WTC11 (cell line): Measurements from ENCODE around the gene TMEM38B. TPM values are rescaled to one million over a fixed set of nuclear protein-coding genes. Genes with fewer than 3 reads are reported as not detected.

Experiments
- ATAC-seq: fragments of 200-7000 bp; cut with Tn5 transposase; 2 replicates; pipeline ENCODE4 v1.10.0; 2021; ENCODE audit warnings: mild to moderate bottlenecking, moderate library complexity
- CTCF ChIA-PET: fragments of 300-600 bp; sonication (Branson Sonifier 250); formaldehyde crosslinking; loops from one replicate; lab custom pipeline; 2021; ENCODE audit warnings: antibody characterized with exemption; lab: Charles Lee
- POLR2A ChIA-PET: fragments of 350-600 bp; sonication (Branson Sonifier 250); formaldehyde crosslinking; loops from one replicate; lab custom pipeline; 2021; ENCODE audit warnings: antibody characterized with exemption; lab: Charles Lee
- DNase-seq: peaks from one replicate; pipeline ENCODE4 v3.0.0; 2021; ENCODE audit warnings: low spot score
- H3K27ac Mint-ChIP-seq: 2 replicates; pipeline ENCODE4 v1.8.0; 2021; ENCODE audit warnings: mixed read lengths
- H3K27me3 Mint-ChIP-seq: 2 replicates; pipeline ENCODE4 v1.8.0; 2021; ENCODE audit warnings: low read depth, mild to moderate bottlenecking, moderate library complexity, mixed read lengths
- H3K36me3 Mint-ChIP-seq: 2 replicates; pipeline ENCODE4 v1.8.0; 2021; ENCODE audit warnings: mixed read lengths
- H3K4me1 Mint-ChIP-seq: 2 replicates; pipeline ENCODE4 v1.8.0; 2022; ENCODE audit warnings: mixed read lengths
- H3K4me3 Mint-ChIP-seq: 2 replicates; pipeline ENCODE4 v1.8.0; 2021; ENCODE audit warnings: mild to moderate bottlenecking, moderate library complexity, mixed read lengths
- H3K9me3 Mint-ChIP-seq: 2 replicates; pipeline ENCODE4 v1.8.0; 2021; ENCODE audit warnings: mixed read lengths
- ATF1 ChIP-seq: sonication (generic); formaldehyde crosslinking; IDR thresholded peaks from 2 replicates; pipeline ENCODE4 v1.8.1; 2023; ENCODE audit warnings: mild to moderate bottlenecking, moderate library complexity, missing genetic modification reagents
- ELF4 ChIP-seq: sonication (generic); formaldehyde crosslinking; IDR thresholded peaks from 2 replicates; pipeline ENCODE4 v1.8.1; 2022; ENCODE audit warnings: low read depth, mild to moderate bottlenecking, moderate library complexity, missing genetic modification reagents
- ETV6 ChIP-seq: sonication (generic); formaldehyde crosslinking; IDR thresholded peaks from 2 replicates; pipeline ENCODE4 v1.8.1; 2022; ENCODE audit warnings: mild to moderate bottlenecking, missing genetic modification reagents
- JAZF1 ChIP-seq: fragments of 250-450 bp; sonication (Bioruptor Pico); IDR thresholded peaks from 2 replicates; pipeline ENCODE4 v1.9.0; 2021; ENCODE audit warnings: moderate library complexity, mild to moderate bottlenecking, inconsistent platforms
- JUN ChIP-seq: sonication (generic); formaldehyde crosslinking; IDR thresholded peaks from 2 replicates; pipeline ENCODE4 v1.8.0; 2023; ENCODE audit warnings: mild to moderate bottlenecking, missing genetic modification reagents
- KAT7 ChIP-seq: sonication (generic); formaldehyde crosslinking; IDR thresholded peaks from 2 replicates; pipeline ENCODE4 v1.8.1; 2023; ENCODE audit warnings: missing genetic modification reagents, mild to moderate bottlenecking, borderline replicate concordance
- PRRX2 ChIP-seq: fragments of 250-450 bp; sonication (Bioruptor Pico); IDR thresholded peaks from 2 replicates; pipeline ENCODE4 v1.8.0; 2021; ENCODE audit warnings: mild to moderate bottlenecking
- TCF7 ChIP-seq: sonication (generic); formaldehyde crosslinking; IDR thresholded peaks from 2 replicates; pipeline ENCODE4 v1.8.0; 2022; ENCODE audit warnings: mild to moderate bottlenecking, low read depth, missing genetic modification reagents, moderate library complexity
- TEAD4 ChIP-seq: sonication (generic); formaldehyde crosslinking; IDR thresholded peaks from 2 replicates; pipeline ENCODE4 v1.8.0; 2022; ENCODE audit warnings: mild to moderate bottlenecking, missing genetic modification reagents
- TP53 ChIP-seq: sonication (generic); formaldehyde crosslinking; IDR thresholded peaks from 2 replicates; pipeline ENCODE4 v1.8.1; 2023; ENCODE audit warnings: mild to moderate bottlenecking, missing genetic modification reagents
- ZNF138 ChIP-seq: sonication (generic); formaldehyde crosslinking; conservative IDR thresholded peaks from 2 replicates; pipeline ENCODE4 v1.8.1; 2022; ENCODE audit warnings: mild to moderate bottlenecking, moderate library complexity, missing genetic modification reagents
- total RNA-seq: library from RNA; stranded (reverse); gene quantifications from 3 replicates; pipeline ENCODE4 v1.2.3, GENCODE V29; 2021
- TF ChIP-seq, protein P1 (sequence below): sonication (generic); formaldehyde crosslinking; IDR thresholded peaks from 2 replicates; pipeline ENCODE4 v1.8.1; 2023; ENCODE audit warnings: mild to moderate bottlenecking, moderate library complexity, missing genetic modification reagents
- TF ChIP-seq, protein P2 (sequence below): sonication (generic); formaldehyde crosslinking; IDR thresholded peaks from 2 replicates; pipeline ENCODE4 v1.8.0; 2022; ENCODE audit warnings: mild to moderate bottlenecking, missing genetic modification reagents
- TF ChIP-seq, protein P3 (sequence below): fragments of 250-450 bp; sonication (Bioruptor Pico); conservative IDR thresholded peaks from 2 replicates; pipeline ENCODE4 v1.9.0; 2021; ENCODE audit warnings: mild to moderate bottlenecking
- TF ChIP-seq, protein P4 (sequence below): fragments of 200-600 bp; IDR thresholded peaks from 2 replicates; pipeline ENCODE4 v1.8.0; 2022; ENCODE audit warnings: antibody characterized with exemption
- TF ChIP-seq, protein P5 (sequence below): sonication (generic); formaldehyde crosslinking; IDR thresholded peaks from 2 replicates; pipeline ENCODE4 v1.8.1; 2023; ENCODE audit warnings: mild to moderate bottlenecking, missing genetic modification reagents, moderate library complexity
- TF ChIP-seq, protein P6 (sequence below): sonication (generic); formaldehyde crosslinking; conservative IDR thresholded peaks from 2 replicates; pipeline ENCODE4 v1.8.1; 2023; ENCODE audit warnings: mild to moderate bottlenecking, low read depth, missing genetic modification reagents, moderate library complexity
- TF ChIP-seq, protein P7 (sequence below): sonication (generic); formaldehyde crosslinking; IDR thresholded peaks from 2 replicates; pipeline ENCODE4 v1.8.0; 2023; ENCODE audit warnings: mild to moderate bottlenecking, missing genetic modification reagents

Gene TMEM38B
- total RNA-seq, 1 experiment from 2014 or later: 15.7 TPM

DNA sequence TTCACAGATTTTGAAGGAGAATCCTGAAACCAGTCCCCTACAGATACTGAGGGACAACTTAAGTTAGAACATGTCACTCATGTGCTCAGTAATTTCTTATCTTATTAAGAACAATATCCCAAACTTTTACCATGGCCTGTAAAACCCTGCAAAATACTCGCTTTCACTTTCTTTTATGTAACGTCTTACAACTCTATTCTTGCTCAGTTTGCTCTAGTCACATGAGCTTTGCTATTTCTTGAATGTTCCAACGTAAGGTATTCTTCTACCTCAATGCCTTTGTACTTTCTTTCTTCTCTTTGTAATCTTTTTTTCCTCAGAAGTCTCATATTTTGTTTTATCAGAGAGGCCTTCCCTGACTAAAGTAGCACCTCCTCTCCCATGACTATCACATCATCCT, 14.1 kb downstream of the TMEM38B start:
- CTCF ChIA-PET: no interaction called here

DNA sequence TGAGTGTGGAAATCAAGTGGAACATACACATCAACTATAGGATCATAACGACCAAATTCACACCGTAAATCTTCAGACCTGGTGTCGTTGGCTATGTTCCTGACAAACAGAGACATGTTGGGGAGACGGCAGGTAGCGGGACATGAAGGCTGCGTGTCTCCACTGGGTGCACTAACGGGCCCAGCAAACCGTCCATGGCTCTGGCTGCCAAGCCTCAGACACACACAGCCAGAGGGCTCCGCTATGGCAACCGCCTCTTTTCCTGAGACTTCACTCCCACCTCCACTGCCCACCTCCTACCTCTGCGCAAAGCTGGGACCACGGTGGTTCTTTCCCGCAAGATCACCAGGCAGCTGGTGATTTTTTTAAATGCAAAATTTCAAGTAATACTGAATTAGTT, 16.3 kb downstream of the TMEM38B start:
- H3K4me1 Mint-ChIP-seq: no peaks in the 10 kb centered on the region
- H3K4me3 Mint-ChIP-seq: no peak overlapping the region
- DNase-seq: no peak
- POLR2A ChIA-PET: no interaction called here
- no peaks in the 10 kb centered on the region for H3K27me3 Mint-ChIP-seq
- no peak overlapping the region for H3K27ac Mint-ChIP-seq
- H3K9me3 Mint-ChIP-seq: no peaks in the 10 kb centered on the region
- TF ChIP-seq PRRX2 (CRISPR knock-in tag) (no peak), KAT7 (CRISPR knock-in tag) (no peak), JAZF1 (CRISPR knock-in tag) (no peak), TCF7 (CRISPR knock-in tag) (no peak), TP53 (CRISPR knock-in tag) (no peak)
- H3K36me3 Mint-ChIP-seq: no peaks in the 10 kb centered on the region
- ATAC-seq: no peak
- CTCF ChIA-PET: interaction anchor here (1.4 kb wide), 1 partner anchor 20 kb away, joined by 5 read pairs; no protein-coding TSS in a partner anchor

More for the DNA sequence above, 14.1 kb downstream of the TMEM38B start:
- H3K4me1 Mint-ChIP-seq: no peaks in the 10 kb centered on the region
- no peaks in the 10 kb centered on the region for H3K9me3 Mint-ChIP-seq
- no peak for DNase-seq
- TF ChIP-seq ELF4 (CRISPR knock-in tag) (no peak), ETV6 (CRISPR knock-in tag) (no peak), TEAD4 (no peak)
- no peaks in the 10 kb centered on the region for H3K27me3 Mint-ChIP-seq
- no peak for ATAC-seq
- no peak overlapping the region for H3K27ac Mint-ChIP-seq
- H3K36me3 Mint-ChIP-seq: peaks cover 3% of the 10 kb centered on the region; the same call in 1 of the 2 replicates
- H3K4me3 Mint-ChIP-seq: no peak overlapping the region
- POLR2A ChIA-PET: no interaction called here

DNA sequence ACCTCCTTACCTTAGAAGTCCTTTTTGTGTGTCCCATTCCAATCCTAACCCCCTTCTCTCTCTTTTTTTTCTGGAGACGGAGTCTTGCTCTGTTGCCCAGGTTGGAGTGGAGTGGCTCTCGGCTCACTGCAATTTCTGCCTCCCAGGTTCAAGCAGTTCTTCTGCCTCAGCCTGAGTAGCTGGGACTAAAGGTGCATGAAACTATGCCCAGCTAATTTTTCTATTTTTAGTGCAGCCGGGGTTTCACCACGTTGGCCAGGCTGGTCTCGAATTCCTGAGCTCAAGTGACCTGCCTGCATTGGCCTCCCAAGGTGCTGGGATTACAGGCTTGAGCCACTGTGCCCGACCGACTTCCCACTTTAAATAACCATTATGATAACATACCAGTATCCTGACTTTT, 17.5 kb downstream of the TMEM38B start:
- no peaks in the 10 kb centered on the region for H3K9me3 Mint-ChIP-seq
- no peak overlapping the region for H3K4me3 Mint-ChIP-seq
- no peak for ATAC-seq
- POLR2A ChIA-PET: no interaction called here
- no peaks in the 10 kb centered on the region for H3K4me1 Mint-ChIP-seq
- H3K27me3 Mint-ChIP-seq: no peaks in the 10 kb centered on the region
- H3K27ac Mint-ChIP-seq: no peak overlapping the region
- H3K36me3 Mint-ChIP-seq: no peaks in the 10 kb centered on the region
- CTCF ChIA-PET: interaction anchor here (0.7 to 1.4 kb wide), 2 partner anchors 21 to 1553 kb away, joined by 4 to 5 read pairs; no protein-coding TSS in a partner anchor
- no peak for DNase-seq
- TF ChIP-seq, protein P1, sequence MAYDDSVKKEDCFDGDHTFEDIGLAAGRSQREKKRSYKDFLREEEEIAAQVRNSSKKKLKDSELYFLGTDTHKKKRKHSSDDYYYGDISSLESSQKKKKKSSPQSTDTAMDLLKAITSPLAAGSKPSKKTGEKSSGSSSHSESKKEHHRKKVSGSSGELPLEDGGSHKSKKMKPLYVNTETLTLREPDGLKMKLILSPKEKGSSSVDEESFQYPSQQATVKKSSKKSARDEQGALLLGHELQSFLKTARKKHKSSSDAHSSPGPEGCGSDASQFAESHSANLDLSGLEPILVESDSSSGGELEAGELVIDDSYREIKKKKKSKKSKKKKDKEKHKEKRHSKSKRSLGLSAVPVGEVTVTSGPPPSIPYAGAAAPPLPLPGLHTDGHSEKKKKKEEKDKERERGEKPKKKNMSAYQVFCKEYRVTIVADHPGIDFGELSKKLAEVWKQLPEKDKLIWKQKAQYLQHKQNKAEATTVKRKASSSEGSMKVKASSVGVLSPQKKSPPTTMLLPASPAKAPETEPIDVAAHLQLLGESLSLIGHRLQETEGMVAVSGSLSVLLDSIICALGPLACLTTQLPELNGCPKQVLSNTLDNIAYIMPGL (CRISPR knock-in tag): no peak
- TF ChIP-seq, protein P2, sequence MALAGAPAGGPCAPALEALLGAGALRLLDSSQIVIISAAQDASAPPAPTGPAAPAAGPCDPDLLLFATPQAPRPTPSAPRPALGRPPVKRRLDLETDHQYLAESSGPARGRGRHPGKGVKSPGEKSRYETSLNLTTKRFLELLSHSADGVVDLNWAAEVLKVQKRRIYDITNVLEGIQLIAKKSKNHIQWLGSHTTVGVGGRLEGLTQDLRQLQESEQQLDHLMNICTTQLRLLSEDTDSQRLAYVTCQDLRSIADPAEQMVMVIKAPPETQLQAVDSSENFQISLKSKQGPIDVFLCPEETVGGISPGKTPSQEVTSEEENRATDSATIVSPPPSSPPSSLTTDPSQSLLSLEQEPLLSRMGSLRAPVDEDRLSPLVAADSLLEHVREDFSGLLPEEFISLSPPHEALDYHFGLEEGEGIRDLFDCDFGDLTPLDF: no peak
- TF ChIP-seq, protein P3, sequence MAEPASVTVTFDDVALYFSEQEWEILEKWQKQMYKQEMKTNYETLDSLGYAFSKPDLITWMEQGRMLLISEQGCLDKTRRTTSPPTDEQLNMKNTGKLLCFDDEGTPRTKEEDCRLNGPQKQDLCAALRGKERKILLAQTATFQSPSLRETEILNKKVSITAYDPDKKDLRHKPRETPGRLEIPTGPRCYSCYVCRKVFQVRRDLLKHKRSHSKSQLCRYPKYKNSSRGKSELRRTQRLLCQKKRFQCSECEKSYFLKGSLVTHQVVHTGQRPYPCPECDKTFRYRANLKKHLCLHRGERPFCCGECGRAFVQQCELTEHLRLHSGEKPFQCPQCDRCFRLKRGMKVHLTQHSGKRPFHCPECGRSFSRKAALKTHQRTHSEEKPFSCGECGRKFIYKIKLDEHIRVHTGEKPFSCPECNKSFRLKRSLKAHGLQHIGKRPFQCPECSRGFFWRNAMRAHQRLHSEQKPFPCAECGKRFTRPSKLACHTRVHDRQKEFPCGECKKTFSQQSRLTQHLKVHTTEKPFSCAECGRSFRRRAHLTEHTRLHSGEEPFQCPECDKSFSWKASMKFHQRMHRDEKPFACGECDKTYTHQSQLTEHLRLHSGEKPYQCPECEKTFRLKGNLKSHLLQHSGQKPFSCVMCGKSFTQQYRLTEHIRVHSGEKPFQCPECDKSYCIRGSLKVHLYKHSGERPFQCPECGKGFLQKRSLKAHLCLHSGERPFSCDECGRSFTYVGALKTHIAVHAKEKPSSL (CRISPR knock-in tag): no peak
- TF ChIP-seq JUN (CRISPR knock-in tag): no peak
- TF ChIP-seq, protein P4, sequence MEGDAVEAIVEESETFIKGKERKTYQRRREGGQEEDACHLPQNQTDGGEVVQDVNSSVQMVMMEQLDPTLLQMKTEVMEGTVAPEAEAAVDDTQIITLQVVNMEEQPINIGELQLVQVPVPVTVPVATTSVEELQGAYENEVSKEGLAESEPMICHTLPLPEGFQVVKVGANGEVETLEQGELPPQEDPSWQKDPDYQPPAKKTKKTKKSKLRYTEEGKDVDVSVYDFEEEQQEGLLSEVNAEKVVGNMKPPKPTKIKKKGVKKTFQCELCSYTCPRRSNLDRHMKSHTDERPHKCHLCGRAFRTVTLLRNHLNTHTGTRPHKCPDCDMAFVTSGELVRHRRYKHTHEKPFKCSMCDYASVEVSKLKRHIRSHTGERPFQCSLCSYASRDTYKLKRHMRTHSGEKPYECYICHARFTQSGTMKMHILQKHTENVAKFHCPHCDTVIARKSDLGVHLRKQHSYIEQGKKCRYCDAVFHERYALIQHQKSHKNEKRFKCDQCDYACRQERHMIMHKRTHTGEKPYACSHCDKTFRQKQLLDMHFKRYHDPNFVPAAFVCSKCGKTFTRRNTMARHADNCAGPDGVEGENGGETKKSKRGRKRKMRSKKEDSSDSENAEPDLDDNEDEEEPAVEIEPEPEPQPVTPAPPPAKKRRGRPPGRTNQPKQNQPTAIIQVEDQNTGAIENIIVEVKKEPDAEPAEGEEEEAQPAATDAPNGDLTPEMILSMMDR: no peak
- no peak for TF ChIP-seq ZNF138 (CRISPR knock-in tag)
- TF ChIP-seq, protein P5, sequence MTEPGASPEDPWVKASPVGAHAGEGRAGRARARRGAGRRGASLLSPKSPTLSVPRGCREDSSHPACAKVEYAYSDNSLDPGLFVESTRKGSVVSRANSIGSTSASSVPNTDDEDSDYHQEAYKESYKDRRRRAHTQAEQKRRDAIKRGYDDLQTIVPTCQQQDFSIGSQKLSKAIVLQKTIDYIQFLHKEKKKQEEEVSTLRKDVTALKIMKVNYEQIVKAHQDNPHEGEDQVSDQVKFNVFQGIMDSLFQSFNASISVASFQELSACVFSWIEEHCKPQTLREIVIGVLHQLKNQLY (CRISPR knock-in tag): no peak
- TF ChIP-seq, protein P6, sequence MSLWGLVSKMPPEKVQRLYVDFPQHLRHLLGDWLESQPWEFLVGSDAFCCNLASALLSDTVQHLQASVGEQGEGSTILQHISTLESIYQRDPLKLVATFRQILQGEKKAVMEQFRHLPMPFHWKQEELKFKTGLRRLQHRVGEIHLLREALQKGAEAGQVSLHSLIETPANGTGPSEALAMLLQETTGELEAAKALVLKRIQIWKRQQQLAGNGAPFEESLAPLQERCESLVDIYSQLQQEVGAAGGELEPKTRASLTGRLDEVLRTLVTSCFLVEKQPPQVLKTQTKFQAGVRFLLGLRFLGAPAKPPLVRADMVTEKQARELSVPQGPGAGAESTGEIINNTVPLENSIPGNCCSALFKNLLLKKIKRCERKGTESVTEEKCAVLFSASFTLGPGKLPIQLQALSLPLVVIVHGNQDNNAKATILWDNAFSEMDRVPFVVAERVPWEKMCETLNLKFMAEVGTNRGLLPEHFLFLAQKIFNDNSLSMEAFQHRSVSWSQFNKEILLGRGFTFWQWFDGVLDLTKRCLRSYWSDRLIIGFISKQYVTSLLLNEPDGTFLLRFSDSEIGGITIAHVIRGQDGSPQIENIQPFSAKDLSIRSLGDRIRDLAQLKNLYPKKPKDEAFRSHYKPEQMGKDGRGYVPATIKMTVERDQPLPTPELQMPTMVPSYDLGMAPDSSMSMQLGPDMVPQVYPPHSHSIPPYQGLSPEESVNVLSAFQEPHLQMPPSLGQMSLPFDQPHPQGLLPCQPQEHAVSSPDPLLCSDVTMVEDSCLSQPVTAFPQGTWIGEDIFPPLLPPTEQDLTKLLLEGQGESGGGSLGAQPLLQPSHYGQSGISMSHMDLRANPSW: no peak
- no peak for TF ChIP-seq ATF1 (CRISPR knock-in tag)
- TF ChIP-seq, protein P7, sequence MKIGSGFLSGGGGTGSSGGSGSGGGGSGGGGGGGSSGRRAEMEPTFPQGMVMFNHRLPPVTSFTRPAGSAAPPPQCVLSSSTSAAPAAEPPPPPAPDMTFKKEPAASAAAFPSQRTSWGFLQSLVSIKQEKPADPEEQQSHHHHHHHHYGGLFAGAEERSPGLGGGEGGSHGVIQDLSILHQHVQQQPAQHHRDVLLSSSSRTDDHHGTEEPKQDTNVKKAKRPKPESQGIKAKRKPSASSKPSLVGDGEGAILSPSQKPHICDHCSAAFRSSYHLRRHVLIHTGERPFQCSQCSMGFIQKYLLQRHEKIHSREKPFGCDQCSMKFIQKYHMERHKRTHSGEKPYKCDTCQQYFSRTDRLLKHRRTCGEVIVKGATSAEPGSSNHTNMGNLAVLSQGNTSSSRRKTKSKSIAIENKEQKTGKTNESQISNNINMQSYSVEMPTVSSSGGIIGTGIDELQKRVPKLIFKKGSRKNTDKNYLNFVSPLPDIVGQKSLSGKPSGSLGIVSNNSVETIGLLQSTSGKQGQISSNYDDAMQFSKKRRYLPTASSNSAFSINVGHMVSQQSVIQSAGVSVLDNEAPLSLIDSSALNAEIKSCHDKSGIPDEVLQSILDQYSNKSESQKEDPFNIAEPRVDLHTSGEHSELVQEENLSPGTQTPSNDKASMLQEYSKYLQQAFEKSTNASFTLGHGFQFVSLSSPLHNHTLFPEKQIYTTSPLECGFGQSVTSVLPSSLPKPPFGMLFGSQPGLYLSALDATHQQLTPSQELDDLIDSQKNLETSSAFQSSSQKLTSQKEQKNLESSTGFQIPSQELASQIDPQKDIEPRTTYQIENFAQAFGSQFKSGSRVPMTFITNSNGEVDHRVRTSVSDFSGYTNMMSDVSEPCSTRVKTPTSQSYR (CRISPR knock-in tag): no peak
- no peak for TF ChIP-seq TCF7 (CRISPR knock-in tag)
